Mesendoderm (in vitro differentiated cells): Measurements from ENCODE around the gene CCDC8.
"Not testable (repeated sequence)": the region's sequence is repeated elsewhere in the genome, so short reads cannot be mapped to it uniquely, and the experiment has no call there.

Experiments
- DNase-seq: peaks from one replicate; pipeline ENCODE4 v3.0.0; 2013
- H2AK5ac ChIP-seq: 2 replicates; pipeline ENCODE4 v1.6.1; 2013; ENCODE audit warnings: low read length, inconsistent platforms
- H2BK120ac ChIP-seq: 2 replicates; pipeline ENCODE4 v1.6.1; 2013; ENCODE audit warnings: low read depth, mild to moderate bottlenecking, low read length, moderate library complexity, mixed read lengths
- H2BK15ac ChIP-seq: replicated peaks from 2 replicates; pipeline ENCODE4 v1.6.1; 2013; ENCODE audit warnings: low read depth, mild to moderate bottlenecking, moderate library complexity
- H2BK5ac ChIP-seq: 2 replicates; pipeline ENCODE4 v1.6.1; 2013; ENCODE audit warnings: low read length, inconsistent platforms
- H3K18ac ChIP-seq: 2 replicates; pipeline ENCODE4 v1.6.1; 2013; ENCODE audit warnings: mild to moderate bottlenecking, low read length, mixed read lengths
- H3K23ac ChIP-seq: one replicate; pipeline ENCODE4 v1.6.1; 2013; ENCODE audit warnings: low read length
- H3K27ac ChIP-seq: 2 replicates; pipeline ENCODE4 v1.5.1; 2013; ENCODE audit warnings: low read depth, mild to moderate bottlenecking, inconsistent platforms, low read length, moderate library complexity
- H3K27me3 ChIP-seq: 2 replicates; pipeline ENCODE4 v1.6.1; 2013; ENCODE audit warnings: low read length, control low read depth, mild to moderate bottlenecking, inconsistent platforms; ENCODE audit not compliant: insufficient read depth, poor library complexity
- H3K36me3 ChIP-seq: 2 replicates; pipeline ENCODE4 v1.6.1; 2013; ENCODE audit warnings: low read length, inconsistent platforms; ENCODE audit not compliant: control insufficient read depth, insufficient read depth
- H3K4ac ChIP-seq: one replicate; pipeline ENCODE4 v1.6.1; 2013; ENCODE audit warnings: low read depth, mild to moderate bottlenecking, low read length, moderate library complexity
- H3K4me1 ChIP-seq: 2 replicates; pipeline ENCODE4 v1.6.1; 2013; ENCODE audit warnings: low read depth, low read length, inconsistent platforms; ENCODE audit not compliant: control insufficient read depth
- H3K4me2 ChIP-seq: 2 replicates; pipeline ENCODE4 v1.6.1; 2013; ENCODE audit warnings: low read length
- H3K4me3 ChIP-seq: 2 replicates; pipeline ENCODE4 v1.5.1; 2013; ENCODE audit warnings: mild to moderate bottlenecking, low read length
- H3K56ac ChIP-seq: one replicate; pipeline ENCODE4 v1.6.1; 2013; ENCODE audit warnings: low read length
- H3K79me1 ChIP-seq: 2 replicates; pipeline ENCODE4 v1.6.1; 2013; ENCODE audit warnings: low read length, inconsistent platforms
- H3K79me2 ChIP-seq: 2 replicates; pipeline ENCODE4 v1.6.1; 2013; ENCODE audit warnings: mild to moderate bottlenecking, low read length; ENCODE audit not compliant: control insufficient read depth, insufficient read depth
- H3K9ac ChIP-seq: 2 replicates; pipeline ENCODE4 v1.6.1; 2013; ENCODE audit warnings: low read length, inconsistent platforms
- H4K5ac ChIP-seq: one replicate; pipeline ENCODE4 v1.6.1; 2013; ENCODE audit warnings: low read length
- H4K8ac ChIP-seq: one replicate; pipeline ENCODE4 v1.6.1; 2013; ENCODE audit warnings: low read depth, mild to moderate bottlenecking, control low read depth, low read length, moderate library complexity
- WGBS: extraction: QIAGEN DNeasy Blood & Tissue Kit; methylation state at CpG from one replicate; pipeline ENCODE4 v1.1.7; 2013; ENCODE audit warnings: low lambda C conversion rate, missing lambda C conversion rate; ENCODE audit not compliant: insufficient coverage; ENCODE audit errors: extremely low coverage; 5-methylcytosine and 5-hydroxymethylcytosine counted together

The CCDC8 gene

DNA sequence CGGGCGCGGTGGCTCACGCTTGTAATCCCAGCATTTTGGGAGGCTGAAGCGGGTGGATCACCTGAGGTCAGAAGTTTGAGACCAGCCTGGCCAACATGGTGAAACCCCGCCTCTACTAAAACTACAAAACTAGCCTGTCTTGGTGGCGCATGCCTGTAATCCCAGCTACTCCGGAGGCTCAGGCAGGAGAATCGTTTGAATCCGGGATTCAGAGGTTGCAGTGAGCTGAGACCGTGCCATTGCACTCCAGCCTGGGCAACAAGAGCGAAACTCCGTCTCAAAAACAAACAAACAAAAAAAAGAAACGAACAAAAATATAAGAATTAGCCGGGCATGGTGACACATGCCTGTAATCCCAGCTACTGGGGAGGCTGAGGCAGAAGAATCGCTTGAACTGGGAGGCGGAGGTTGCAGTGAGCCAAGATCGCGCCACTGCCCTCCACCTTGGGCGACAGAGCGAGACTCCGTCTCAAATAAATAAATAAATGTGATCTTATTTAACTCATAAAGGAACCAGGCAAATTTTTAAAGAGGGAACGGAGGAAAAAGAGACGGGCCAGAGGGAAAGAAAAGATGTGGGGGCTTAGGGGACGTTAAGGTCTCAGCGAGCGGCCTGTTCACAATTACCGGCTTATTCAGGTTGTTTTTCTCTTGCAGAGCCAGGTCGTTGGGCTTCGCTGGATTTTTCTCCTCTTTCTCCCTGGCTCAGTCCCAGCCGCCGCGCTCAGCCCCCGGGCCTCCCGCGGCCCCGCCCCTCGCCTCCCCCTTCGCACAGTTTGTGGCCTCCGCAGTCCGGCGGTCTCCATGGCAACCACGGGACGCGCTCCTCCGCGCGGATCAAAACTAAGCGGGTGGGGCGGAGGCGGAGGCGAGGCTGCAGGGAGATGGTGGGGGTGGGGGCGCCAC is 2.7 kb upstream of the CCDC8 start:
- peak overlapping the region; percentile 62 for H3K4me2 ChIP-seq
- H3K79me2 ChIP-seq, result peaks cover 13% of the 10 kb centered on the region
- H3K36me3 ChIP-seq, H3K79me1 ChIP-seq, H3K27me3 ChIP-seq, H2BK15ac ChIP-seq, H2BK5ac ChIP-seq, H2AK5ac ChIP-seq, H3K4me1 ChIP-seq, H3K18ac ChIP-seq, H3K4ac ChIP-seq, H2BK120ac ChIP-seq, H3K4me3 ChIP-seq, H3K23ac ChIP-seq, H4K5ac ChIP-seq: not testable (repeated sequence)
- H3K27ac ChIP-seq, result peak overlapping the region; percentile 93
- peak; percentile 96 for DNase-seq
- H3K56ac ChIP-seq, result peak overlapping the region; percentile 83
- peak overlapping the region; percentile 70 for H3K9ac ChIP-seq
- peak overlapping the region; percentile 68 for H4K8ac ChIP-seq
- no CpG with 5 or more reads among the region's 53 CpGs for WGBS

DNA sequence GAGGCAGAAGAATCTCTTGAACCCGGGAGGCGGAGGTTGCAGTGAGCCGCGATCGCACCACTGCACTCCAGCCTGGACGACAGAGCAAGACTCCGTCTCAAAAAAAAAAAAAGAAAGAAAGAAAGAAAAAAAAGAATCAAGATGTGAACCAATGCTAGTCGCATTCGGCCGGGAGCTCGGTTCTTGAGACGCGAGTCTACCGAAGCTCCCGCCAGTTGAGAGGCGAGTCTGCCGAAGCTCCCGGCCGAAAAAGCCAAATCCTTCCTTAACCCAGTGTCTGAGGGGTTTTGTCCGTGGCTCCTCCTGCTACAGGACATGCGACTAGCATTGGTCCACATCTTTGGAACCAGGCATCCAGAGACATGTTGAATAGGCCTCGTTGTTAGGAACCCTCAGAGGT is 1.5 kb upstream of the CCDC8 start:
- not testable (repeated sequence) for H2BK5ac ChIP-seq, H4K5ac ChIP-seq, H2BK120ac ChIP-seq, H4K8ac ChIP-seq, H3K4ac ChIP-seq, H3K27me3 ChIP-seq, H3K4me2 ChIP-seq, H3K36me3 ChIP-seq, H3K18ac ChIP-seq, H3K23ac ChIP-seq, H2AK5ac ChIP-seq, H3K27ac ChIP-seq, H3K4me3 ChIP-seq, H2BK15ac ChIP-seq, H3K4me1 ChIP-seq, DNase-seq, H3K9ac ChIP-seq
- peak overlapping the region; percentile 34 for H3K56ac ChIP-seq
- peaks cover 13% of the 10 kb centered on the region for H3K79me2 ChIP-seq
- H3K79me1 ChIP-seq, result peaks cover 13% of the 10 kb centered on the region
- no CpG with 5 or more reads among the region's 22 CpGs for WGBS

DNA sequence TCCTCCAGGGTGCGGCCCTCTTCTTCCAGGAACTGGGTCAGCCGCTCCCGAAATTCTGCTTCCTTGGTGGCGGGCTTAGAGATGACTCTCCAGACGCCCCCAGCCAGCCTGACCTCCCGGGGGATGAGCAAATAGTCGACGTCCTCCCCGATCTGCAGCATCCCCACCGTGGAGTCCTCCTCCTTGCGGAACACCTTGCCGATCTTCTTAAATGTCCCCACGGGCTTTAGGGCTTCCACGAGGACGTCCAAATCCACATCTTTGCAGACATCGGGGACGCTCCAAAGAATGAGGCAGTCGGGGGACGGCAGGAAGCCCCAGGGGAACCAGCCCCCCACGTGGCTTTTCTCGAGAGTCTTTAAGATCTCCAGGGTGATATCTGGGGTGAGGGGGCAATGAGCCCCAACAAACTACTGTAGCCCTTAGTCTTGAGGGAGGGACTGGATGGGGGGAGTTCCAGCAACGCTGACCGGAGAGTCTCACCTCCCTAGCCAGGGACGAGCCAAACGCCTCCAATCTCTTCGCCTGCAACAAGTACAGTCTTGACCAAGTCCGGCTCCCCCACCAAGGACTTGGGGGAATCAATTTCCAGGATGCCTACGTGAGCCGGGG is 608 bp downstream of the CCDC8 start:
- Histone ChIP-seq H3K79me1 (peaks cover 13% of the 10 kb centered on the region), H3K4ac (peak overlapping the region; percentile 62), H2BK5ac (peak overlapping the region; percentile 74), H3K27ac (peak overlapping the region; percentile 75), H2BK15ac (no peak overlapping the region), H3K23ac (peak overlapping the region; percentile 94), H3K4me2 (peak overlapping the region; percentile 100), H2BK120ac (no peak overlapping the region), H3K18ac (peak overlapping the region; percentile 62), H4K5ac (no peak overlapping the region), H3K4me3 (peak overlapping the region; percentile 70), H3K27me3 (no peaks in the 10 kb centered on the region), H3K56ac (peak overlapping the region; percentile 96), H3K79me2 (peaks cover 13% of the 10 kb centered on the region), H3K9ac (peak overlapping the region; percentile 96), H3K36me3 (no peaks in the 10 kb centered on the region), H3K4me1 (peaks cover 4% of the 10 kb centered on the region), H4K8ac (no peak overlapping the region), H2AK5ac (peak overlapping the region; percentile 22)
- no CpG with 5 or more reads among the region's 29 CpGs for WGBS
- DNase-seq, result peak; percentile 47

DNA sequence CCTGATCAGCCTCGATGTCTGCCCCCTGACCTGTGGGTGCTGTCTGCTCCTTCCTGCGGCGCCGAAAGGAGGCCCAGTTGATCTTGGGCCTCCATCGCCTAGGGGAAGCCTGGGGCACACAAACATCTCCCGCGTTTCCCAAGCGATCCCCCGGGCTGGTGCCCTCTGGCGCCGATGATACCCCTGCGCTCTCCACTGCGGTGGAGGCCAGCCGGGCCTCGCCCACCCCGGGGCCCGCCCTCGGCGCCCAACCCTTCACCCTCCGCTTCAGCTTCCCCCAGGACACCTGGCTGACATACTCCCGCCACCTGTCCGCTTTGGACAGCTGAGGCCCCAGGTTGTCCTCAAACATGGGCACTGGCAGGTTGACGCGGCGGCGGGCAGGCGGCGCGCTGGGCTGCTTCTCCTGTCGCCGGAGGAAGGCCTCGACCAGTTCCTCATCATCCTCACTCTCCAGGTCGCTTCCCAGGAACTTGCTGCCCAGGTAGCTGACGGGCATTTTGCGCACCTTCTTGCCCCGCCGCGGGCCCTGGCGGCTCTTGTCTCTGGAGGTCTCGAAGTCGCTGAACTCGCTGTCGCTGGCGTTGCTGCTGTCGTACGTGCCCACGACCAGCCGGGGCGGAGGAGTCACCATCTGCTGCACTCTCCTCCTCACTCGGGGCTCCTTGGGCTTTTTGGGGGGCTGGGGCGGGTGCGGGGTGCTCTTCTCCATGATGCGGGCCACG is 1.3 kb downstream of the CCDC8 start:
- Histone ChIP-seq H3K79me1 (peaks cover 13% of the 10 kb centered on the region), H3K79me2 (peaks cover 13% of the 10 kb centered on the region), H3K27me3 (no peaks in the 10 kb centered on the region), H3K4me3 (peak overlapping the region; percentile 70), H2BK15ac (no peak overlapping the region), H3K9ac (peak overlapping the region; percentile 96), H3K23ac (peak overlapping the region; percentile 98), H3K27ac (no peak overlapping the region), H3K4me1 (peaks cover 4% of the 10 kb centered on the region), H2BK120ac (no peak overlapping the region), H4K5ac (no peak overlapping the region), H2AK5ac (no peak overlapping the region), H3K18ac (peak overlapping the region; percentile 62), H3K4ac (no peak overlapping the region), H3K36me3 (no peaks in the 10 kb centered on the region), H2BK5ac (no peak overlapping the region), H3K4me2 (peak overlapping the region; percentile 100), H4K8ac (no peak overlapping the region), H3K56ac (peak overlapping the region; percentile 96)
- no CpG with 5 or more reads among the region's 54 CpGs for WGBS
- peak; percentile 47 for DNase-seq

DNA sequence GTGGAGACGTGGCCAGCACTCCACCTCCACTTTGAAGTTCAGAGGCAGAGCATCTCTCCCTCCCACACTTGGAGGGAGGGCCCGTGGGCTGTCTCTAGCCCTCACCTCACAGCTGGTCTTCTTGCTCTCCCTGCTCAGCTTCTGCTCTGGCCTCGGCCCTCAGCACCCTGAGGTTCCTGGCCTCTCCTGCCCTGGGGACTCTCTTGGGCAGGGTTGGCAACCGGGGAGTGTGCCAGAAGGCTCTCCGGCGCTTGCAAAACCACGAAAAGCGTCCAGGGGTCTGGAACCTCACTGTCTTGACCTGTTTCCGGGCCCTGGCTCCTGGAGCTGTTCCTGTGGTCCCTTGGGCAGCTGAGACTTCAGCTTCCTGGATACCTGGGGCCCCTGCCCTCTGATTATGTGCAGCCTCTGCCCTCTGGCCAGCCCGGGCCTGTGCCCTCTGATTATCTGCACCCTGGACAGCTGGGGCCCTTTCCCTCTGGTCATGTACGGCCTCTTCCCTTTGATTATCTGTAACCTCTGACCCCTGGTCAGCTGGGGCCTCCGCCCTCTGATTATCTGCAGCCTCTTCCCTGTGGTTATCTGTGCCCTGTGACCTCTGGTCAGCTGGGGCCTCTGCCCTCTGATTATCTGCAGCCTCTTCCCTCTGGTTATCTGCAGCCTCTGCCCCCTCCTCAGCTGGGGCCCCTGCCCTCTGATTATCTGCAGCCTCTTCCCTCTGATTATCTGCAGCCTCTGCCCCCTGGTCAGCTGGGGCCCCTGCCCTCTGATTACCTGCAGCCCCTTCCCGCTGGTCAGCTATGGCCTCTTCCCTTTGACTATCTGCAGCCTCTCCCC is 2.1 kb downstream of the CCDC8 start:
- Histone ChIP-seq H2BK5ac (no peak overlapping the region), H4K5ac (no peak overlapping the region), H3K4me3 (peak overlapping the region; percentile 70), H4K8ac (no peak overlapping the region), H3K4ac (no peak overlapping the region), H3K36me3 (no peaks in the 10 kb centered on the region), H3K4me2 (peak overlapping the region; percentile 100), H3K9ac (peak overlapping the region; percentile 96), H3K4me1 (peaks cover 4% of the 10 kb centered on the region), H3K79me1 (peaks cover 13% of the 10 kb centered on the region), H3K56ac (peak overlapping the region; percentile 96), H3K27me3 (no peaks in the 10 kb centered on the region), H2BK120ac (no peak overlapping the region), H2AK5ac (no peak overlapping the region), H3K23ac (no peak overlapping the region), H3K18ac (no peak overlapping the region), H2BK15ac (no peak overlapping the region), H3K27ac (no peak overlapping the region), H3K79me2 (peaks cover 13% of the 10 kb centered on the region)
- no peak for DNase-seq
- no CpG with 5 or more reads among the region's 13 CpGs for WGBS
